Stimulated activated CD4-positive, alpha-beta T cell treated with anti-CD3 and anti-CD28 coated beads, Interleukin-1b, Interleukin-23, amount 100 ng/mL, for 1 hour (primary cell): ENCODE measurements around the gene RBL1.
"Not testable (repeated sequence)": the region's sequence is repeated elsewhere in the genome, so short reads cannot be mapped to it uniquely, and the experiment has no call there.

Source experiments
- DNase-seq, 2 donors: peaks; one replicate each; pipeline ENCODE4 v3.0.0-alpha.2; 2020; ENCODE audit warnings: low read depth in 2 of 2

Gene RBL1

GRCh38 chr20:36998652-36999051, 97.1 kb downstream of the RBL1 start:
- no peak for DNase-seq

DNA sequence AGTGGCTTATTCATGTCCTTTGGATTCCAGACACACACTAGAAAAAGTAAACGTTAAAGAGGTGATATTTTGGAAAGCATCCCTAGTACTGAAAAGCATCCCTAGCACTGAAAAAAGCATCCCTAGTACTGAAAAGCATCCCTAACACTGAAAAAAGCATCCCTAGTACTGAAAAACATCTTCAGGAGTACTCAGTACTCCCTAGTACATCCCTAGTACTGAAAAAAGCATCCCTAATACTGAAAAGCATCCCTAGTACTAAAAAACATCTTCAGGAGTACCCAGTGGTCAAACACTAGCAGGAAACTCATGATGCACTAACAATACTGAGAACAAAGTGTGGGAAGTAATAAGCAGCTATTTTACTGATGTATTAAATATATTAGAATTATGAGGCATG, 98.7 kb downstream of the RBL1 start:
- no peak for DNase-seq

DNA sequence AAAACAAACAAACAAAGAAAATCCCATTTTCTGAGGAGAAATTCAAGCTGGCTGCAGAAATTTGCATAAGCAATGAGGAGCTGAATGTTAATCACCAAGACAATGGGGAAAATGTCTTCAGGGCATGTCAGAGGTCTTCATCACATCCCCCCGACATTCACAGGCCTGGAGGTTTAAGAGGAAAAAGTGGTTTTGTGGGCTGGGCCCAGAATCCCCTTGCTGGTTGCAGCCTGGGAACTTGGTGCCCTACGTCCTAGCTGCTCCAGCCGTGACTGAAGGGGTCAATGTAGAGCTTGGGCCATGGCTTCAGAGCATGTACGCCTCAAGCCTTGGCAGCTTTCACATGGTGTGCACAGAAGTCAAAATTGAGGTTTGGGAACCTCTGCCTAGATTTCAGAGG, 101.6 kb downstream of the RBL1 start:
- not testable (repeated sequence) for DNase-seq

- no peak for DNase-seq
Measured at GRCh38 chr20:36992802-36993334, 102.9 kb downstream of the RBL1 start.

DNA sequence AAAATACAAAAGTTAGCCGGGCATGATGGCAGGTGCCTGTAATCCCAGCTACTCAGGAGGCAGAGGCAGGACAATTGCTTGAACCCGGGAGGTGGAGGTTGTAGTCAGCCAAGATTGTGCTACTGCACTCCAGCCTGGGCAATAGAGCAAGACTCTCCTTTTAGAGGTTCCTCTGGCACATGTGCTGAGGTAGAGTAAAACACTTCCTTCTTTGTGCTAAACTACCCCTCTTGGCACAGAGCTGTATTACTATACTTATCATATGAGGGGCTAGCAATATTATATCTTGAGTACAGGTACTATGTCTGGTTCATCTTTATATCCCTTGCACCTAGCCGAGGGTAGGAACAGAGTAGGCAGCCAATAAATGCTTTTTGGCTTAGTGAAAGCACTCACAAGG, 104.1 kb downstream of the RBL1 start:
- no peak for DNase-seq

GRCh38 chr20:36989797-36990196, 106.0 kb downstream of the RBL1 start:
- DNase-seq: no peak

GRCh38 chr20:36988494-36988966, 107.3 kb downstream of the RBL1 start:
- DNase-seq: no peak

DNA sequence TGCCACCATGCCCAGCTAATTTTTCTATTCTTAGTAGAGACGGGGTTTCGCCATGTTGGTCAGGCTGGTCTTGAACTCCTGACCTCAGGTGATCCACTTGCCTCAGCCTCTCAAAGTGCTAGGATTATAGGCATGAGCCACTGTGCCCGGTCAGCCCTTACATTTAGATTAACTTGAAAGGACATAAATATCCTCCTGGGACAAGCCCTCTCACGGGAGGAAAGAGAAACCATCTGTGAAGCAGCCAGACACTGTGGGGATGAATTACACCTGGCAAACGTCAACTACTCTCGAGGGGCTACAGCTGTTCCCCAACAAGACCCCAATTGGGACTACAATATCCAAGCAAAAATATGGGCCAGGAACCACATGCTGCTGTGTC, 111.5 kb downstream of the RBL1 start:
- no peak for DNase-seq

DNA sequence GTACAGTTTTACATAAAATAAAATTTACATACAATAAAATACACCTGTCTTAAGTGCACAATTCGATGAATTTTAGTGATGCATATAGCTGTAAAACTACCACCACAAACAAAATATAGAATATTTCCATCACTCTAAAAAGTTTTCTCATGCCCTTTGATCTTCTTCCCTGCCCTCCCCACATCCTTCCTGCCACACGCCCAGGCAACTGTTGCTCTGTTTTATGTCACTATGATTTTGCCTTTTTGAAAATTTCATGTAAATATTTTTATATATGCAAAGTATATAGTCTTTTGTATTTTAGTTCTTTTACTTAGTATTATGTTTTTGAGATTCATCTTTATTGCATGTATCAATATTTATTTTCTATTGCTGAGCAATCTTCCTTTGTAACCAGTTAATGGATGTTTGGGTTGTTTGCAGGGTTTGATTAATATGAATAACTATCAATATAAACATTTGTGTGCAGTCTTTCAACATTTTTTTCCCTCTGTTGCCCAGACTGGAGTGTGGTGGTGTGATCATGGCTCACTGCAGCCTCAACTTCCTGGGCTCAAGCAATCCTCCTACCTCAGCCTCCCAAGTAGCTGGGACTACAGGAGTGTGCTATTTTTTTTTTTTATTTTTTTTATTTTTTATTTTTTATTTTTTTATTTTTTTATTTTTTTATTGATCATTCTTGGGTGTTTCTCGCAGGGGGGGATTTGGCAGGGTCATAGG, 120.5 kb downstream of the RBL1 start:
- no peak for DNase-seq

DNA sequence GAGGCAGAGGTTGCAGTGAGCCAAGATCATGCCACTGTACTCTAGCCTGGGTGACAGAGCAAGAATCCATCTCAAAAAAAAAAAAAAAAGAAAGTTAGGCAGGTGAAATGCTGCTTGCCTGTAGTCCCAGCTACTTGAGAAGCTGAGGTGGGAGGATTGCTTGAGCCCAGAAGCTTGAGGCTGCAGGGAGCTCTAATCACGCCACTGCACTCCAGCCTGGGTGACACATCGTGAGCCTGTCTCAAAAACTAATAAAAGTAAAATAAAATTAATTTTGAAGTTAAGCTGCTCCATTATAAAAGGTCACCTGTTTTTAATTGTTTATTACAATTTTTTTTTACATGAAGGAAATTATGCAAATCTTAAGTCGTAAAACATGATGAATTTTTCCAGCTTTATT, 121.1 kb downstream of the RBL1 start:
- no peak for DNase-seq

DNA sequence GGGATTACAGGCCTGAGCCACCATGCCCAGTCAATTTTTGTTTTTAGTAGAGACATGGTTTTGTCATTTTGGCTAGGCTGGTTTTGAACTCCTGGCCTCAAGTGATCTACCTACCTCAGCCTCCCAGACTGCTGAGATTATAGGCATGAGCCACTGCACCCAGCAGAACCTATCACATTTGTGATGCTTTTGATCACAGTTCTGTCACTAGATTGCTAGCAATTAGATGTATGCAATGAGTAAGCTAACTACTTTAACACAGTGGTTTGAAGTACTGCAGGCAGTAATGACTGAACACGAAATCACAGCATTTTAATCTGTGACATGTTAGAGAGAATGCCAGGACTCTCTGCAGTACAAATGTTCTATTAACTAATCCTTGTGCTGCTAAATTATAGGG, 124.7 kb downstream of the RBL1 start:
- DNase-seq: no peak

DNA sequence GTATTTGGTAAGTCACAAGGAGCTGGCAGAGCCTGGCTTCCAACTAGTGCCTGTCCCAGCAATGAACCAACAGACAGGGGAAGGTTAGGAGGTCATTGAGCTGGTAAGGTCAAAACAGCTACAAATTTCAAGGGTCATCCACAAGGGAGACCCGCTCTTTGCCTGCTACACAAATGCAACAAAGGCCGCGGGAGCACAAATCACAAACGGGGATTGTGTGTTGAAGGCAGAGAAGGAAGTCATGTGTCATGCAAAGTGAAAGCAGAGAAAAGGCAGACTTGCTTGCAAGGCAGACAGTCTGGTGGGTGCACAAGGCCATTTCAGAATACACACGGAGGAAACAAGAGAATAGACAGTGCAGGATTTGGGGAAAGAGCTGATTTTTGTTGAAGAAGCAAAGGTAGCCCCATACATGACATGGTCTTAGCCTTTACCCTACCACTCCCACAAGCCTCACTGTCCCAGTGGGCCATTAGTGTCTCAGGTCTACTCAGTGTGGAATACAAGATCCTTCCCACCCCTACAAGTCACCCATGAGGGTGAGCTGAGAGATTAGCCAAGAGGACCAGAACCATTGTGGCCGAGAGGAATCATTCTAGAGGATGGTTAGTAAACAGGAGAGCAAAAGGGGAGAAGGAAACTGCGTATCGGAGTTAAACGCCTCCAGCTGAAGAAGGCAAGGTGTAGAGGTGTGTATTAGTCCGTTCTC, 126.2 kb downstream of the RBL1 start:
- no peak for DNase-seq

DNA sequence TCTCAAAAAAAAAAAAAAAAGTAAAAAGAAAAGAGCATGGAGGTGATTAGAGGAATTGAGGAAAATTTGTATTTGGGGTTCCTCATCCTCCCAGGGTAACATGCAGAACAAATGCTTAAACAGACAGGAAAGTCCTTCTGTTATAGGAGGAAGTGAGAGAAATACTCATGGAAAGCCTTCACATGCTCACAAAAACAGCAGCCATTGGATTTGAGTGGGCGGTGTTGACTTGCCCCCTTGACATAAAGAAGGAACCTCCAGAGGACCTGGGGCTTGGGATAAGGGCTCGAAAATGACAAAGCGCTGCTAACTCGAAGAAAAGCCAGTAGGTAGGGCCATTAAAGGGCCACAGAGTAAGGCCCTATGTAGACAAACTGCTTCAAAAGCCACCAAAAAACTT, 126.7 kb downstream of the RBL1 start:
- DNase-seq: no peak

DNA sequence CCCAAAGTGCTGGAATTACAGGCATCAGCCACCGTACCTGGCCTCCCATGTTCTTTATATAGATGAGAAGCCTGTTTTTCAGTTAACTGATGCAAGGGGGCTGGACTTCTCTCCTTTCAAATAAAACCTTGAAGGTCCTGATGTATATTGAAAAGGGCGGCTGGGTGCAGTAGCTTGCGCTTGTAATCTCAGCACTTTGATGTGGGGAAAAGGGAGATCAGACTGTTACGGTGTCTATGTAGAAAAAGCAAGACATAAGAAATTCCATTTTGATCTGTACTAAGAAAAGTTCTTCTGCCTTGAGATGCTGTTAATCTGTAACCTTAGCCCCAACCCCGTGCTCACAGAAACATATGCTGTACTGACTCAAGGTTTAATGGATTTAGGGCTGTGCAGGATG, 128.2 kb downstream of the RBL1 start:
- no peak for DNase-seq

DNA sequence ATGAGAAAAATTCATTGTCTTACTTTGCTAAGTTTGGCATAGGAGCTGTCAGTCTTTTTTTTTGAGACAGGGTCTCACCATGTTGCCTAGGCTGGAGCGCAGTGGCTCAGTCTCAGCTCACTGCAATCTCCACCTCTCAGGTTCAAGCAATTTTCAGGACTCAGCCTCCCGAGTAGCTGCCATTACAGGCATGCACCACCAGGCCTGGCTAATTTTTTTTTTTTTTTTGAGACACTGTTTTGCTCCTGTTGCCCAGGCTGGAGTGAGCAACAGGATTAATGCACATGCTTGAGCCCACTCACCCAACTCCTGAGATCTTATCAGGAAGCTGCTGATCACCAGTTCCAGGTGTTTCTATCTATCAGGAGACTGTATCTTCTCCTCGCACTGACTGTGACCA, 128.8 kb downstream of the RBL1 start:
- not testable (repeated sequence) for DNase-seq

GRCh38 chr20:36962354-36962941, 133.3 kb downstream of the RBL1 start:
- not testable (repeated sequence) for DNase-seq

GRCh38 chr20:36959242-36959641, 136.6 kb downstream of the RBL1 start:
- no peak for DNase-seq

- DNase-seq: no peak
Measured at GRCh38 chr20:36957875-36958667, 137.7 kb downstream of the RBL1 start.

DNA sequence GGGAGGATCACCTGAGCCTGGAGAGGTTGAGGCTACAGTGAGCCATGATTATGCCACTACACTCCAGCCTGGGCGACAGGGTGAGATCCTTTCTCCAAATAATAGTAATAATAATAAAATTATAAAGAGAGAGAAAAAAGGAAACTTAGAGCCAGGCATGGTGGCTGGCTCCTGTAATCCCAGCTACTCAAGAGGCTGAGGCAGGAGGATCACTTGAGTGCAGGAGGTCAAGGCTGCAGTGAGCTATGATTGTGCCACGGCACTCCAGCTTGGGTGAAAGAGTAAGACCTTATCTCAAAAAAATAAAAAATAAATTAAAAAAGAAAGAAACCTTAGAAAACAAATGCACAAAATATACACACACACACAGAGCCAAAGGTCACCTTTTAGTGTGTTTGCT, 139.1 kb downstream of the RBL1 start:
- DNase-seq: no peak

DNA sequence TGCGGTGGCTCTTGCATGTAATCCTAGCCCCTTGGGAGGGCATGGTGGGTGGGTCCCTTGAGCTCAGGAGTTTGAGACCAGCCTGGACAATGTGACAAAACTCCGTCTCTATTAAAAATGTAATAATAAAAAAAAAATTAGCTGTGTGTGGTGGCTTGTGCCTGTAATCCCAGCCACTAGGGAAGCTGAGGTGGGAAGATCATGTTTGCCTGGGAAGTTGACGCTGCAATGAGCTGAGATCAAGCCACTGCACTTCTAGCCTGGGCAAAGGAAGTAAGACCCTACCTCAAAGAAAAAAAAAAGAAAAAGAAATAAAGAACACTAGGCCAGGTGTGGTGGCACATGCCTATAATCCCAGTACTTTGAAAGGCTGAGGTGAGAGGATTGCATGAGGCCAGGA, 139.8 kb downstream of the RBL1 start:
- DNase-seq: no peak

- DNase-seq: no peak
Measured at GRCh38 chr20:36951979-36952738, 143.6 kb downstream of the RBL1 start.
